ENCODE measurements around the gene STX1B. TPM values are rescaled to one million over a fixed set of nuclear protein-coding genes. Genes with fewer than 3 reads are reported as not detected.

The STX1B gene
- total RNA-seq, 1 experiment from 2014 or later, result 11.0 TPM

GRCh38 chr16:30972872-30973271, 37.6 kb downstream of the STX1B start:
- Histone ChIP-seq H2AFZ (ENCODE audit: low read length) (no peak overlapping the region), H2BK5ac (ENCODE audit: insufficient read length, low read length) (no peak overlapping the region), H4K5ac (ENCODE audit: insufficient read length, low read depth, low read length) (no peak overlapping the region), H3K23ac (ENCODE audit: insufficient read length, low read depth, low read length) (no peak overlapping the region), H2BK120ac (ENCODE audit: low read depth, low read length, poor library complexity, severe bottlenecking) (no peak overlapping the region), H2BK15ac (ENCODE audit: low read depth, low read length) (no peak overlapping the region), H4K20me1 (ENCODE audit: control insufficient read depth, insufficient read depth, insufficient read length) (peaks cover 2% of the 10 kb centered on the region), H3K9ac (ENCODE audit: extremely low read depth, insufficient read length, low read length) (no peak overlapping the region), H3K9me3 (ENCODE audit: control insufficient read depth, low read depth, low read length) (no peaks in the 10 kb centered on the region), H3K79me2 (ENCODE audit: insufficient read depth, low read length) (no peaks in the 10 kb centered on the region), H4K8ac (replicated peaks; ENCODE audit: insufficient read length, low read depth, low read length) (no peak overlapping the region), H3K27me3 (ENCODE audit: insufficient read depth, low read length) (no peaks in the 10 kb centered on the region), H3K4ac (ENCODE audit: low read depth, low read length) (no peak overlapping the region), H2BK12ac (ENCODE audit: insufficient read length, low read depth, low read length) (no peak overlapping the region), H3T11ph (ENCODE audit: low read length) (no peak overlapping the region), H3K79me1 (ENCODE audit: insufficient read depth, low read depth, low read length, poor library complexity, severe bottlenecking) (no peaks in the 10 kb centered on the region), H4K91ac (ENCODE audit: insufficient read length, low read depth, low read length) (no peak overlapping the region), H3K4me2 (ENCODE audit: insufficient read depth, insufficient read length, low read length) (no peak overlapping the region), H3K56ac (ENCODE audit: insufficient read length, low read depth, low read length) (no peak overlapping the region), H3K4me1 (ENCODE audit: insufficient read depth, low read length) (no peaks in the 10 kb centered on the region), H3K14ac (ENCODE audit: insufficient read depth, low read length) (no peak overlapping the region), H3K23me2 (ENCODE audit: insufficient read length, low read depth, low read length, poor library complexity, severe bottlenecking) (no peaks in the 10 kb centered on the region), H2AK5ac (ENCODE audit: insufficient read length, low read length) (no peak overlapping the region), H3K18ac (ENCODE audit: insufficient read length, low read depth, low read length) (no peak overlapping the region), H3K27ac (ENCODE audit: insufficient read length, low read depth, low read length) (no peak overlapping the region), H2BK20ac (ENCODE audit: low read depth, low read length, poor library complexity, severe bottlenecking) (no peak overlapping the region)
- no CpG with 5 or more reads among the region's 7 CpGs for WGBS (ENCODE audit: extremely low coverage, insufficient read length, low lambda C conversion rate)
- peak; percentile 43; the same call in 2 of the 3 replicates for TF ChIP-seq CTCF (conservative IDR thresholded peaks at IDR 0.05)
- H3K4me3 Mint-ChIP-seq, result no peak overlapping the region; a peak in 1 of 5 replicates
- peak overlapping the region in 1 of 3 experiments; percentile 68; a peak in 1 of 7 replicates for H3K27ac Mint-ChIP-seq
- no peaks in the 10 kb centered on the region for H3K9me3 Mint-ChIP-seq
- H3K4me1 Mint-ChIP-seq, result no peaks in the 10 kb centered on the region
- H3K36me3 Mint-ChIP-seq (ENCODE audit: insufficient read depth in 1 of 3, low read depth in 3 of 3), result peaks cover 56 to 92% (median 79%) of the 10 kb centered on the region in 3 experiments; a peak in 6 of 7 replicates
- DNase-seq, result no peak
- no peaks in the 10 kb centered on the region; the same call in 1 of the 2 replicates for H3K27me3 Mint-ChIP-seq (ENCODE audit: low read depth)
